Liver (tissue), 9 donors: ENCODE measurements around the gene PCDHB5. TPM values are rescaled to one million over a fixed set of nuclear protein-coding genes. Genes with fewer than 3 reads are reported as not detected.
"Not testable (repeated sequence)": the region's sequence is repeated elsewhere in the genome, so short reads cannot be mapped to it uniquely, and the experiment has no call there.

Experiments used
- DNase-seq: peaks from one replicate; pipeline ENCODE4 v3.0.0-alpha.2; 2017; ENCODE audit warnings: low spot score
- H3K27ac ChIP-seq, 2 donors: one replicate each; pipeline ENCODE4 v1.7.0; 2013; ENCODE audit warnings: inconsistent platforms in 2 of 2, low read length in 2 of 2, control low read depth in 1 of 2, low read depth in 1 of 2, mild to moderate bottlenecking in 1 of 2
- H3K27me3 ChIP-seq, 4 donors: one replicate each; pipeline versions ENCODE4 v1.6.1 to v1.7.0; 2013; ENCODE audit warnings: low read length in 3 of 4, inconsistent platforms in 1 of 4, mild to moderate bottlenecking in 1 of 4, moderate library complexity in 1 of 4; ENCODE audit not compliant: control insufficient read depth in 4 of 4, insufficient read depth in 4 of 4
- H3K36me3 ChIP-seq, 4 donors: one replicate each; pipeline versions ENCODE4 v1.6.1 to v1.7.0; 2013; ENCODE audit warnings: low read length in 3 of 4, mild to moderate bottlenecking in 3 of 4, low read depth in 1 of 4, moderate library complexity in 1 of 4; ENCODE audit not compliant: control insufficient read depth in 4 of 4, insufficient read depth in 3 of 4
- H3K4me1 ChIP-seq, 4 donors: one replicate each; pipeline versions ENCODE4 v1.6.1 to v1.7.0; 2013; ENCODE audit warnings: low read length in 3 of 4, mild to moderate bottlenecking in 3 of 4, moderate library complexity in 1 of 4; ENCODE audit not compliant: control insufficient read depth in 4 of 4, insufficient read depth in 4 of 4
- H3K4me3 ChIP-seq, 3 donors: one replicate each; pipeline versions ENCODE4 v1.6.1 to v1.7.0; 2013; ENCODE audit warnings: low read length in 3 of 3, control low read depth in 1 of 3, low read depth in 1 of 3, mild to moderate bottlenecking in 1 of 3
- H3K9ac ChIP-seq, 2 donors: one replicate each; pipeline ENCODE4 v1.7.0; 2013; ENCODE audit warnings: low read length in 2 of 2, mild to moderate bottlenecking in 2 of 2, moderate library complexity in 2 of 2, control low read depth in 1 of 2, low read depth in 1 of 2
- H3K9me3 ChIP-seq, 4 donors: one replicate each; pipeline versions ENCODE4 v1.6.1 to v1.7.0; 2013; ENCODE audit warnings: low read length in 3 of 4; ENCODE audit not compliant: control insufficient read depth in 4 of 4
- EGR1 ChIP-seq, 2 donors: IDR thresholded peaks; 2 replicates each; pipeline ENCODE4 v1.6.1; 2016 to 2018; ENCODE audit warnings: antibody characterized with exemption in 2 of 2, low read depth in 2 of 2
- FOXA1 ChIP-seq: IDR thresholded peaks from 2 replicates; pipeline ENCODE4 v1.6.1; 2016; ENCODE audit warnings: antibody characterized with exemption
- FOXA2 ChIP-seq: IDR thresholded peaks from 2 replicates; pipeline ENCODE4 v1.6.1; 2016; ENCODE audit warnings: antibody characterized with exemption
- GABPA ChIP-seq, 2 donors: IDR thresholded peaks in 1 of 2; conservative IDR thresholded peaks in 1 of 2; 2 replicates each; pipeline ENCODE4 v1.6.1; 2016; ENCODE audit warnings: antibody characterized with exemption in 2 of 2, mild to moderate bottlenecking in 1 of 2, moderate library complexity in 1 of 2
- HNF4A ChIP-seq, 2 donors: conservative IDR thresholded peaks; 2 replicates each; pipeline ENCODE4 v1.6.1; 2016; ENCODE audit warnings: antibody characterized with exemption in 2 of 2, mild to moderate bottlenecking in 2 of 2
- JUND ChIP-seq, 2 donors: IDR thresholded peaks; 2 replicates each; pipeline ENCODE4 v1.6.1; 2016; ENCODE audit warnings: antibody characterized with exemption in 2 of 2
- MAX ChIP-seq: IDR thresholded peaks from 2 replicates; pipeline ENCODE4 v1.6.1; 2016; ENCODE audit warnings: antibody characterized with exemption
- NR2F2 ChIP-seq: IDR thresholded peaks from 2 replicates; pipeline ENCODE4 v1.6.1; 2016; ENCODE audit warnings: antibody characterized with exemption
- RAD21 ChIP-seq, 2 donors: IDR thresholded peaks; 2 replicates each; pipeline ENCODE4 v1.6.1; 2016; ENCODE audit warnings: antibody characterized with exemption in 2 of 2, mild to moderate bottlenecking in 2 of 2
- SP1 ChIP-seq: IDR thresholded peaks from 2 replicates; pipeline ENCODE4 v1.6.1; 2018; ENCODE audit warnings: antibody characterized with exemption, mild to moderate bottlenecking
- TAF1 ChIP-seq: conservative IDR thresholded peaks from 2 replicates; pipeline ENCODE4 v1.6.1; 2016; ENCODE audit warnings: antibody characterized with exemption, mild to moderate bottlenecking
- YY1 ChIP-seq: IDR thresholded peaks from 2 replicates; pipeline ENCODE4 v1.6.1; 2016; ENCODE audit warnings: antibody characterized with exemption, mild to moderate bottlenecking
- whole genome bisulfite sequencing: extraction: QIAGEN DNeasy Blood & Tissue Kit; methylation state at CpG from one replicate; pipeline ENCODE4 v1.1.7; 2013; 5-methylcytosine and 5-hydroxymethylcytosine counted together
- polyA plus RNA-seq, 2 donors: library from polyadenylated mRNA; stranded (reverse) in 1 of 2; unstranded in 1 of 2; fragments of 200-250 nt in 1 of 2; fragments of >200 nt in 1 of 2; fragmentation: Nextera tagmentation in 1 of 2; extraction: Ambion mirVana in 1 of 2; gene quantifications; one replicate each; pipeline versions ENCODE4 v1.2.1 to v1.2.3, GENCODE V29; 2013 to 2015
- total RNA-seq, 2 donors: library from RNA; depleted of rRNA; stranded (reverse); fragments of >200 nt; gene quantifications; one replicate each; pipeline ENCODE4 v1.2.3, GENCODE V29; 2014
- TF ChIP-seq, protein P1 (sequence below): fragments of 150-350 bp; IDR thresholded peaks from 2 replicates; pipeline ENCODE4 v1.5.1; 2017; ENCODE audit warnings: improper control_type of control experiment, low read depth, low read length; ENCODE audit not compliant: missing input control
- TF ChIP-seq, protein P2 (sequence below): IDR thresholded peaks from 2 replicates; pipeline ENCODE4 v1.6.1; 2016; ENCODE audit warnings: antibody characterized with exemption
- donor health status: healthy.
- donor health status: healthy.
- donor health status: healthy.
- donor health status: healthy.
- donor health status: healthy.

Gene PCDHB5
- total and polyA plus RNA-seq, 4 donors = 0.17 to 0.42 (median 0.38) TPM

DNA sequence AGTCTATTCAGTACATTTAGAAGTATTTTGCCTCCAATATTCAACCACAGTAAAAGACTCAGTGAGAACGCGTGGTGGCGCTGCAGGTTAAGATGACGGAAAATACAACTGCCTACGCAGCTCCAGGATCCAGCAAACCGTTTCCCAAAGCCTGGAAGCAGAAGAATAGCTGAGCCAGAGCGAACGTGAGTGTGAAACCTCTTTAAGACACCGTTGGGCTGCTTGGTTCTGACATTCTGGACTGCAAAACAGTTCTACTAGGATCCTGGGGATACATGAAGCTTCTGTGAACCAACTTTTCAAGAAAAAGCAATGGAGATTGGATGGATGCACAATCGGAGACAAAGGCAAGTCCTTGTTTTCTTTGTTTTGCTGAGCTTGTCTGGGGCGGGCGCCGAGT lies 47.2 kb downstream of the PCDHB5 start, which contains the start of gene PCDHB16:
Gene PCDHB16, plus strand, starts transcription at position 140 of the 400 bp plus-strand sequence. Its CDS starts 173 bp downstream, at position 313.
- no peak for DNase-seq
- TF ChIP-seq, protein P1, sequence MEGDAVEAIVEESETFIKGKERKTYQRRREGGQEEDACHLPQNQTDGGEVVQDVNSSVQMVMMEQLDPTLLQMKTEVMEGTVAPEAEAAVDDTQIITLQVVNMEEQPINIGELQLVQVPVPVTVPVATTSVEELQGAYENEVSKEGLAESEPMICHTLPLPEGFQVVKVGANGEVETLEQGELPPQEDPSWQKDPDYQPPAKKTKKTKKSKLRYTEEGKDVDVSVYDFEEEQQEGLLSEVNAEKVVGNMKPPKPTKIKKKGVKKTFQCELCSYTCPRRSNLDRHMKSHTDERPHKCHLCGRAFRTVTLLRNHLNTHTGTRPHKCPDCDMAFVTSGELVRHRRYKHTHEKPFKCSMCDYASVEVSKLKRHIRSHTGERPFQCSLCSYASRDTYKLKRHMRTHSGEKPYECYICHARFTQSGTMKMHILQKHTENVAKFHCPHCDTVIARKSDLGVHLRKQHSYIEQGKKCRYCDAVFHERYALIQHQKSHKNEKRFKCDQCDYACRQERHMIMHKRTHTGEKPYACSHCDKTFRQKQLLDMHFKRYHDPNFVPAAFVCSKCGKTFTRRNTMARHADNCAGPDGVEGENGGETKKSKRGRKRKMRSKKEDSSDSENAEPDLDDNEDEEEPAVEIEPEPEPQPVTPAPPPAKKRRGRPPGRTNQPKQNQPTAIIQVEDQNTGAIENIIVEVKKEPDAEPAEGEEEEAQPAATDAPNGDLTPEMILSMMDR = peak; percentile 4
- TF ChIP-seq FOXA2 (no peak), HNF4A (conservative IDR thresholded peaks at IDR 0.05) (no peak), NR2F2 (no peak), YY1 (no peak), JUND (IDR thresholded peaks at IDR 0.05) (no peak), RAD21 (IDR thresholded peaks at IDR 0.05) (peak; percentile 24 to 39), SP1 (no peak), EGR1 (IDR thresholded peaks at IDR 0.05; ENCODE audit: low read depth in 2 of 2) (no peak), TAF1 (no peak), GABPA (IDR thresholded peaks at IDR 0.05 in 1 of 2, conservative IDR thresholded peaks at IDR 0.05 in 1 of 2) (no peak), MAX (no peak), FOXA1 (no peak)
- TF ChIP-seq, protein P2, sequence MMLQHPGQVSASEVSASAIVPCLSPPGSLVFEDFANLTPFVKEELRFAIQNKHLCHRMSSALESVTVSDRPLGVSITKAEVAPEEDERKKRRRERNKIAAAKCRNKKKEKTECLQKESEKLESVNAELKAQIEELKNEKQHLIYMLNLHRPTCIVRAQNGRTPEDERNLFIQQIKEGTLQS = no peak
- Histone ChIP-seq H3K9me3 (peaks cover 19 to 34% (median 28%) of the 10 kb centered on the region in 4 donors), H3K4me1 (no peaks in the 10 kb centered on the region), H3K27me3 (peaks cover 0 to 7% (median 2%) of the 10 kb centered on the region in 4 donors), H3K4me3 (peak within 1 kb of the TSS; percentile 3 to 41 (median 14)), H3K9ac (no peak within 1 kb of the TSS), H3K27ac (no peak within 1 kb of the TSS), H3K36me3 (no peaks in the 10 kb centered on the region)
- WGBS = 11% methylated on average over 13 of the region's 13 CpGs

GRCh38 chr5:141184117-141184855 lies 49.3 kb downstream of the PCDHB5 start:
- DNase-seq, H3K27ac ChIP-seq, H3K27me3 ChIP-seq, H3K4me3 ChIP-seq, H3K36me3 ChIP-seq, H3K9ac ChIP-seq, H3K4me1 ChIP-seq: not testable (repeated sequence)
- 26% methylated on average over 57 of the region's 69 CpGs for WGBS
- H3K9me3 ChIP-seq = peaks cover 19 to 28% (median 23%) of the 10 kb centered on the region in 4 donors

DNA sequence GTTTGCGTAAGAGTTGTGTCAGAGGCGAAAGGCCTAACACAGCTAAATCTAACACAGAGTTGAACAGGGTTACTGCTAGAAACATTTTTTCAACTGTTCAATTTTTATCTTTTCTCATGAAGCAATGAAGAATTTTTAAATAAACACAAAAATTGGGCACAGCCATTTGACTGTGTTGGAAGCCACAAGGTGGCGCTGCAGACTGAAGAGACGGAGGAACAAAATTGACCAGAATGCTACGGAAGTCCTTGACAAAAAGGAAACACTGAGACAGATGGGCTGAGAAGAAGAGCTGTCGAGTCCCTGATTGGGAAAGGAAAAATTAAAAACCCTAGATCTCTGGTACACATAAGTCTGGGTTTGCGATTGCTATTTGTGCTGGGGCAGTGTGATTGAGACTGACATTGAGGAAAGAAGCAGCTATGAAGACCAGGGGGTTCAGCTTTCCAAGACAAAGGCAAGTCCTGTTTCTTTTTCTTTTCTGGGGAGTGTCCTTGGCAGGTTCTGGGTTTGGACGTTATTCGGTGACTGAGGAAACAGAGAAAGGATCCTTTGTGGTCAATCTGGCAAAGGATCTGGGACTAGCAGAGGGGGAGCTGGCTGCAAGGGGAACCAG lies 52.0 kb downstream of the PCDHB5 start, which contains the start of gene PCDHB9:
Gene PCDHB9, plus strand, starts transcription at position 265 of the 616 bp plus-strand sequence. Its CDS starts 158 bp downstream, at position 423.
- 15% methylated on average over 9 of the region's 9 CpGs for WGBS
- H3K9me3 ChIP-seq = peaks cover 15 to 37% (median 25%) of the 10 kb centered on the region in 4 donors

More for the DNA sequence above, 52.0 kb downstream of the PCDHB5 start, which contains the start of gene PCDHB9:
- peaks cover 0 to 7% (median 2%) of the 10 kb centered on the region in 4 donors for H3K27me3 ChIP-seq
- no peak within 1 kb of the TSS for H3K27ac ChIP-seq
- peak within 1 kb of the TSS in 1 of 3 donors; percentile 14 for H3K4me3 ChIP-seq
- TF ChIP-seq MAX = no peak
- peak in 1 of 2 donors; percentile 16 for TF ChIP-seq RAD21 (IDR thresholded peaks at IDR 0.05)
- TF ChIP-seq FOXA1 = no peak
- TF ChIP-seq, protein P2 = no peak
- no peak for TF ChIP-seq FOXA2
- TF ChIP-seq, protein P1 = no peak
- H3K4me1 ChIP-seq = no peaks in the 10 kb centered on the region
- DNase-seq = no peak
- H3K36me3 ChIP-seq = no peaks in the 10 kb centered on the region
- H3K9ac ChIP-seq = no peak within 1 kb of the TSS
